Colonic mucosa (tissue), 4 donors: Measurements from ENCODE around the gene LNP1. TPM values are rescaled to one million over a fixed set of nuclear protein-coding genes. Genes with fewer than 3 reads are reported as not detected.

Source experiments
- DNase-seq: peaks from one replicate; pipeline ENCODE4 v3.0.0-alpha.2; 2020
- H3K27ac ChIP-seq: fragments of 200-600 bp; one replicate; pipeline ENCODE4 v1.8.0; 2021
- H3K27me3 ChIP-seq: fragments of 200-600 bp; one replicate; pipeline ENCODE4 v1.8.0; 2021
- H3K36me3 ChIP-seq: fragments of 200-600 bp; one replicate; pipeline ENCODE4 v1.8.0; 2021
- H3K4me1 ChIP-seq: fragments of 200-600 bp; one replicate; pipeline ENCODE4 v1.8.0; 2021; ENCODE audit warnings: mild to moderate bottlenecking
- H3K4me3 ChIP-seq: fragments of 200-600 bp; one replicate; pipeline ENCODE4 v1.8.0; 2021
- H3K9ac ChIP-seq, 2 donors: one replicate each; pipeline ENCODE4 v1.7.0; 2013; ENCODE audit warnings: control low read depth in 2 of 2, low read depth in 2 of 2, low read length in 2 of 2
- H3K9me3 ChIP-seq: fragments of 200-600 bp; one replicate; pipeline ENCODE4 v1.8.0; 2021
- intact Hi-C: fragments of 100-400 bp; cut with DNase I; formaldehyde crosslinking; loops from one replicate; pipeline ENCODE4 v1.14.1; 2022
- total RNA-seq, 2 donors: library from RNA; stranded (reverse); fragmentation: NEBNext Ultra II Directional in 1 of 2; extraction: Animal tissue kit (Norgen Biotek cat#: 25700) in 1 of 2; gene quantifications; one replicate each; pipeline ENCODE4 v1.2.1, GENCODE V29; 2021
- TF ChIP-seq, protein P1 (sequence below): fragments of 200-600 bp; IDR thresholded peaks from one replicate; pipeline ENCODE4 v1.8.0; 2022; ENCODE audit warnings: antibody characterized with exemption, mild to moderate bottlenecking
- donor health status: healthy.
- donor health status: DM: no; HTN: no; CAD: no.
- donor health status: DM: no; HTN: no; CAD: no.

LNP1 gene
- total RNA-seq, 2 donors from 2014 or later = 0.74 to 1.4 TPM

DNA sequence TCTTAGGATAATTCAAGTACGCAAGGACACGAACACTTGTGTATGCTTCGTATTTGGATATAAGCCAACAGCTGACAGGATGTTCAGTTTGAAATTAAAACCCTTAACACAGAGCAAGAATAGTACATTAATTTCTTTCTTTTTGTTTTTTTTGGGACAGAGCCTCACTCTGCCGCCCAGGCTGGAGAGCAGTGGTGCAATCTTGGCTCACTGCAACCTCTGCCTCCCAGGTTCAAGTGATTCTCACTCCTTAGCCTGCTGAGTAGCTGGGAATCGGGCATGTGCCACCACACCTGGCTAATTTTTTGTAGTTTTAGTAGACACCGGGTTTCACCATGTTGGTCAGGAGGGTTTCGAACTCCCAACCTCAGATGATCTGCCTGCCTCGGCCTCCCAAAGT lies 32.9 kb upstream of the LNP1 start:
- Histone ChIP-seq H3K9me3 (no peaks in the 10 kb centered on the region), H3K36me3 (peaks cover 5% of the 10 kb centered on the region), H3K4me3 (no peak overlapping the region), H3K4me1 (no peaks in the 10 kb centered on the region), H3K9ac (no peak overlapping the region), H3K27me3 (no peaks in the 10 kb centered on the region), H3K27ac (no peak overlapping the region)
- intact Hi-C loops = no loop called here
- DNase-seq = no peak
- TF ChIP-seq, protein P1, sequence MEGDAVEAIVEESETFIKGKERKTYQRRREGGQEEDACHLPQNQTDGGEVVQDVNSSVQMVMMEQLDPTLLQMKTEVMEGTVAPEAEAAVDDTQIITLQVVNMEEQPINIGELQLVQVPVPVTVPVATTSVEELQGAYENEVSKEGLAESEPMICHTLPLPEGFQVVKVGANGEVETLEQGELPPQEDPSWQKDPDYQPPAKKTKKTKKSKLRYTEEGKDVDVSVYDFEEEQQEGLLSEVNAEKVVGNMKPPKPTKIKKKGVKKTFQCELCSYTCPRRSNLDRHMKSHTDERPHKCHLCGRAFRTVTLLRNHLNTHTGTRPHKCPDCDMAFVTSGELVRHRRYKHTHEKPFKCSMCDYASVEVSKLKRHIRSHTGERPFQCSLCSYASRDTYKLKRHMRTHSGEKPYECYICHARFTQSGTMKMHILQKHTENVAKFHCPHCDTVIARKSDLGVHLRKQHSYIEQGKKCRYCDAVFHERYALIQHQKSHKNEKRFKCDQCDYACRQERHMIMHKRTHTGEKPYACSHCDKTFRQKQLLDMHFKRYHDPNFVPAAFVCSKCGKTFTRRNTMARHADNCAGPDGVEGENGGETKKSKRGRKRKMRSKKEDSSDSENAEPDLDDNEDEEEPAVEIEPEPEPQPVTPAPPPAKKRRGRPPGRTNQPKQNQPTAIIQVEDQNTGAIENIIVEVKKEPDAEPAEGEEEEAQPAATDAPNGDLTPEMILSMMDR = no peak

DNA sequence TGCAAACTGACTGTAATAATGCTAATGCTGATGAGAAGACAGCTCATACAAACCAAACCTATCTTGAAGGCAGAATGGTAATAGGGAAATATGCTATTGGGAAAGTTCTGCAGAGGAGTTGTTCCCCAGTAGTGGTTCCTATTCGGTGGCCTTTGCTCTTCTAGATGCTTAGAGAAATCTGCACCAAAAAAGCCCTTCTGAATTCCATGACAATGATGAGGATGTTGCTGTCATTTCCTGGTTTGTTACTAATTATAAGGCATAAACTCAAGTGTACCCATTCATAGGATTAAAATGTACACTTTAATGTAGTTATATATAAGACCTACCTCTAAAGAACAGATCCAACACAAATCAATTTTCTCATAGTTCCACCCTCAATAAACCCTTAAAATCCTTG lies 30.6 kb upstream of the LNP1 start:
- TF ChIP-seq, protein P1 = no peak
- H3K4me3 ChIP-seq = no peak overlapping the region
- no peak overlapping the region for H3K27ac ChIP-seq
- no peak for DNase-seq
- H3K36me3 ChIP-seq = peaks cover 3% of the 10 kb centered on the region
- intact Hi-C loops = no loop called here
- no peak overlapping the region for H3K9ac ChIP-seq
- H3K27me3 ChIP-seq = no peaks in the 10 kb centered on the region
- no peaks in the 10 kb centered on the region for H3K9me3 ChIP-seq
- H3K4me1 ChIP-seq = no peaks in the 10 kb centered on the region

DNA sequence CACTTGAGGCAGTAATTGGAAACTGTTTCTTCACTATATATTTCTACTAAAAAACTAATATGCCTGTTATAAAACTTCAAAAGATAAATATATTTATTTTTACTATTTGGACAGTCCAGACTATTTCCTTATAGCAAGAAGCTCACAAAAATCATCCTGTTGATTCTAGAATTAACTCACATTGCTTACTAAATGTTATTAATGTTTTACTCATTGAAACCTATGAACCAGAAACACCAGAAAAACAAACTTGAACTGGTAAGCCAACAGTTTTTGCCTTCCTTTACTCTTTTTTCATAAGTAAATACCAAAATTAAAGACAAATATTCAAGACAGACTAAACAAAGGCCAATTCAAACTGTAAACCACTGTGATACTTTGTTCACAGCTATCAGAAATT lies 26.8 kb upstream of the LNP1 start:
- intact Hi-C loops = no loop called here
- Histone ChIP-seq H3K4me3 (no peak overlapping the region), H3K27me3 (no peaks in the 10 kb centered on the region), H3K27ac (no peak overlapping the region), H3K9ac (no peak overlapping the region), H3K9me3 (no peaks in the 10 kb centered on the region), H3K4me1 (no peaks in the 10 kb centered on the region), H3K36me3 (no peaks in the 10 kb centered on the region)
- TF ChIP-seq, protein P1 = no peak
- no peak for DNase-seq

DNA sequence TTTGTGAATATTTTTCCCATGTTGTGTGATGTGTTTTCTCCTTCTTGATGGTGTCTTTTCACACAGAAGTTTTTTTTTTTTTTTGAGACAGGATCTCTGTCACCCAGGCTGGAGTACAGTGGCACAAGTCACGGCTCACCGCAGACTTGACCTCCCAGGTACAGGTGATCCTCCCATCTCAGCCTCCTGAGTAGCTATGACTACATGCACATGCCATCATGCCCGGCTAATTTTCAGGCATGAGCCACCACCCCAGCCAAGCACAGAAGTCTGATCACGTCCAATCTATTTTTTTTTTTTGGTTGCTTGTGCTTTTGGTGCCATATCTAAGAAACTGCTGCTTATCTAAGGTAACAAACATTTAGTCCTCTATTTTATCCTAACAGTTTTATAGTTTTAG lies 25.0 kb upstream of the LNP1 start:
- TF ChIP-seq, protein P1 = no peak
- no peak for DNase-seq
- intact Hi-C loops = no loop called here
- Histone ChIP-seq H3K4me3 (no peak overlapping the region), H3K9me3 (no peaks in the 10 kb centered on the region), H3K9ac (no peak overlapping the region), H3K27me3 (no peaks in the 10 kb centered on the region), H3K4me1 (no peaks in the 10 kb centered on the region), H3K36me3 (no peaks in the 10 kb centered on the region), H3K27ac (no peak overlapping the region)

DNA sequence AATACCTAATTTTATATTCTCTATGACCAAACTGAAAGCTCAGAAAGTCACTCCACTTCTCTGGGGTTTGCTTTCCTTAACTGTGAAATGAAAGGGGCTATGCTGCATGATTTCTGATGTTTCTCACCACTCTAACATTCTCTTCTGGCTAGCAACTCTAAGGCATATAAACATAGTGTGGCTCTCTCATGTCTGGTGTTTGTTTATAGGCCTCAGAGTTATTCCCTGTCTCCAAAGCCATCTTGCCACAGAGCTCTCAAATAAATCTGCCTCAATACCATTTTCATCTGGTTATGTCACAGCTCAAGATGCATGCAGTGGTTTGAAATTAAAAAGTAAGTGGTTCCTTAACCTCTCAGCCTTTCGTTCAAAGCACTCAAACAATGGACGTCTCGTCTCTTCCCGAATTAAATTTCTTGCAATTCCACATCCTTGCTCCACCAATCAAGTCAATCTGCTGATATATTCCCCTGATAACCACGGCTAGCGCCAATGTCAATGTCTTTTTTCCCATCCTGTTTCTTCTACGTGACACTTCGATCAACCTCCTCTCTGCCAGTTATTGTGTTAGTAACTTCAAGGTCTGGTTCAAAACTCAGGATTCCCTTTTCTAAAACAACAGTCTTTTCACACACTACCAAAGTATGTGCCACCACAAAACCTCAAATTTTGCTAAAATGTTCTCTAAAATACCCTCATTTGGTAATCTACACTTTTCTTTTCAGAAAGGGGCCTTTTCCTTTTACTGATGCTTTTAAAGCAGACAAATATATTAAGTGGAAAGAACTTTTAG lies 16.4 kb upstream of the LNP1 start:
- no peak overlapping the region for H3K27ac ChIP-seq
- TF ChIP-seq, protein P1 = no peak
- H3K36me3 ChIP-seq = peaks cover 10% of the 10 kb centered on the region
- H3K9ac ChIP-seq = no peak overlapping the region
- no peaks in the 10 kb centered on the region for H3K4me1 ChIP-seq
- H3K9me3 ChIP-seq = no peaks in the 10 kb centered on the region
- H3K4me3 ChIP-seq = no peak overlapping the region
- intact Hi-C loops = no loop called here
- H3K27me3 ChIP-seq = no peaks in the 10 kb centered on the region
- no peak for DNase-seq
